PFSK-1 (cell line): ENCODE results near the gene HJURP.

Experiments
- FOXP2 ChIP-seq: optimal IDR thresholded peaks from 2 replicates; pipeline ENCODE3; 2011; ENCODE audit warnings: borderline replicate concordance, control low read depth, inconsistent platforms; ENCODE audit not compliant: insufficient read depth; ENCODE audit errors: extremely low read length, extremely low read depth
- POLR2AphosphoS5 ChIP-seq: IDR thresholded peaks from 2 replicates; pipeline ENCODE4 v1.6.1; 2012; ENCODE audit warnings: low read depth, mild to moderate bottlenecking, control low read depth, low read length, moderate library complexity
- SIN3A ChIP-seq: IDR thresholded peaks from 2 replicates; pipeline ENCODE4 v1.6.1; 2012; ENCODE audit warnings: mild to moderate bottlenecking, low read length, moderate library complexity, borderline replicate concordance; ENCODE audit not compliant: insufficient read depth
- TAF1 ChIP-seq: IDR thresholded peaks from 2 replicates; pipeline ENCODE4 v1.6.1; 2012; ENCODE audit warnings: low read length, control low read depth, borderline replicate concordance; ENCODE audit not compliant: insufficient read depth
- TF ChIP-seq, protein P1 (sequence below), 2 experiments: IDR thresholded peaks; 2 replicates each; pipeline versions ENCODE4 v1.6.1 to v1.8.0; 2011 to 2012; ENCODE audit warnings: low read depth in 2 of 2, low read length in 2 of 2, control low read depth in 1 of 2, inconsistent platforms in 1 of 2, mild to moderate bottlenecking in 1 of 2, moderate library complexity in 1 of 2; ENCODE audit not compliant: insufficient read depth in 1 of 2

DNA sequence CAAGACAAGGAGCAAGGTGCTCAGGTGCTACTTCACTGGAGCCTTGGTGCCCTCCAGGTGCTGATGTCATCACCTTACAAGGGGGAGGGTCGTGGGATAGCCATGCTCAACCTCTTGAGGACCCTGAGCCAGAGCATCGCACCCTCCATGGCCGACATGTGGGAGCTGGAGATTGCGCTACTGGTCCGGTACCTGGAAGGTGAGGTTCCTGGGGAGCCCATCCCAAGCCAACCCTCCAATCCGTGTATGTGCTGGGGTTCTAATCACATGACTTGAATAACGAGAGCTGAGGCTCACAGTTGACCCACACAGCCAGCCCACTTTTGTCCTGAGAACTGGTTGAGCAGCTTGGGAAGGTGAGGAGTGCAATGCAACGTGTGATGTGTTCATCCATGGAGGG is 50.3 kb downstream of the HJURP start:
- TF ChIP-seq, protein P1, sequence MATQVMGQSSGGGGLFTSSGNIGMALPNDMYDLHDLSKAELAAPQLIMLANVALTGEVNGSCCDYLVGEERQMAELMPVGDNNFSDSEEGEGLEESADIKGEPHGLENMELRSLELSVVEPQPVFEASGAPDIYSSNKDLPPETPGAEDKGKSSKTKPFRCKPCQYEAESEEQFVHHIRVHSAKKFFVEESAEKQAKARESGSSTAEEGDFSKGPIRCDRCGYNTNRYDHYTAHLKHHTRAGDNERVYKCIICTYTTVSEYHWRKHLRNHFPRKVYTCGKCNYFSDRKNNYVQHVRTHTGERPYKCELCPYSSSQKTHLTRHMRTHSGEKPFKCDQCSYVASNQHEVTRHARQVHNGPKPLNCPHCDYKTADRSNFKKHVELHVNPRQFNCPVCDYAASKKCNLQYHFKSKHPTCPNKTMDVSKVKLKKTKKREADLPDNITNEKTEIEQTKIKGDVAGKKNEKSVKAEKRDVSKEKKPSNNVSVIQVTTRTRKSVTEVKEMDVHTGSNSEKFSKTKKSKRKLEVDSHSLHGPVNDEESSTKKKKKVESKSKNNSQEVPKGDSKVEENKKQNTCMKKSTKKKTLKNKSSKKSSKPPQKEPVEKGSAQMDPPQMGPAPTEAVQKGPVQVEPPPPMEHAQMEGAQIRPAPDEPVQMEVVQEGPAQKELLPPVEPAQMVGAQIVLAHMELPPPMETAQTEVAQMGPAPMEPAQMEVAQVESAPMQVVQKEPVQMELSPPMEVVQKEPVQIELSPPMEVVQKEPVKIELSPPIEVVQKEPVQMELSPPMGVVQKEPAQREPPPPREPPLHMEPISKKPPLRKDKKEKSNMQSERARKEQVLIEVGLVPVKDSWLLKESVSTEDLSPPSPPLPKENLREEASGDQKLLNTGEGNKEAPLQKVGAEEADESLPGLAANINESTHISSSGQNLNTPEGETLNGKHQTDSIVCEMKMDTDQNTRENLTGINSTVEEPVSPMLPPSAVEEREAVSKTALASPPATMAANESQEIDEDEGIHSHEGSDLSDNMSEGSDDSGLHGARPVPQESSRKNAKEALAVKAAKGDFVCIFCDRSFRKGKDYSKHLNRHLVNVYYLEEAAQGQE (IDR thresholded peaks at IDR 0.05; ENCODE audit: insufficient read depth in 1 of 2, low read depth in 2 of 2, low read length in 2 of 2), result no peak
- TF ChIP-seq POLR2AphosphoS5 (no peak), TAF1 (no peak), SIN3A (no peak), FOXP2 (no peak)
